ENCODE results near the gene FSTL4. TPM values are rescaled to one million over a fixed set of nuclear protein-coding genes. Genes with fewer than 3 reads are reported as not detected.
"Not testable (repeated sequence)": the region's sequence is repeated elsewhere in the genome, so short reads cannot be mapped to it uniquely, and the experiment has no call there.

The FSTL4 gene
- total RNA-seq, 1 donor from 2014 or later = under 0.01 TPM

DNA sequence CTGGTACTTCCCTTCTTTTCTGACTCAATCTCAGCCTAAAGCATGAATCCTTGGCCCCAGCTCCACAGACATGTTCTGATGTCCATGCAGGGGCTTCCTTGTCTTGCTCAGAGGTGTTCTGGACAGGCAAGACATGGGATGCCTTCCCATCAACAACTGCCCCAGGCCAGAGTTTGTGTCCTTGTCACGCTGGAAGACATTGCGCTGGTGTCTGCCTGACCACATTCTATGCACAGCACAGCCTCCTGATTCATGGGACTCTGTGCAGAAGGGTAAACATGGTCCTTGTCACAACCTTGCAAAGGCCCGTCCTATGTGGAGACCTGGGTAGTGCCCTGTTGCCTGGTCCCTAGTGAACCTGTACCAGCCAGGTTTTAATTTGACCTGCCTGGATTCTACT is 212.2 kb downstream of the FSTL4 start:
- no peak for DNase-seq

DNA sequence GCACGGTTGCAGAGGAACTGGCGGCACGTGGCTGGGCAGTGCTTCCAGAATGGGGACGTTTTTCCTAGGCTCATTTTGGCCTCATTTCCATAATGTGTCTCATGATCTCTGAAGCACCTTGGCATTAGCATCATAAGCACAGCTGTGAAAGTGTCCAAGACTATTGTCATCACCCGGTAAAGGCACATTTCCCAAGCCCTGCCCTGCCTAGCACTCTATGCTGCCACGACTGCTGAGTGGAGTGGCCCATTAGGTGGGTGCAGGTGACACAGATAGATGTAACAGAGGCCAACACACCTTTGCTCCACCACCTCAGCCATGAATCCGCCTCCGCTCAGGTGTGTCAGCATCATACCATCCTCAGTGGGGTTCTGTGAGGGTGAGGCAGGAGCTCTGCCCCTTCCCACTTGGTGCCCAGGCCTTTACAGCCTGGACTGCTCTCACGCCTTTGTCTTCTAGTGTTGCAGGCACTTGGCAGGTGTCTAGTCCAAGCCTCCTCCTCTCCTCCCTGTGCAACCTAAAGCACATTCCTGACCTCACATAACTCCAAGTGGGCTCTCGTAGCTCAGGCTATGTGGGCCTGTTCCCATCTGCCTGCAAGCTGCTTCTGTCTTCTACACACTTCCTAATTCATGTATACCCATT is 213.0 kb downstream of the FSTL4 start:
- DNase-seq = no peak

DNA sequence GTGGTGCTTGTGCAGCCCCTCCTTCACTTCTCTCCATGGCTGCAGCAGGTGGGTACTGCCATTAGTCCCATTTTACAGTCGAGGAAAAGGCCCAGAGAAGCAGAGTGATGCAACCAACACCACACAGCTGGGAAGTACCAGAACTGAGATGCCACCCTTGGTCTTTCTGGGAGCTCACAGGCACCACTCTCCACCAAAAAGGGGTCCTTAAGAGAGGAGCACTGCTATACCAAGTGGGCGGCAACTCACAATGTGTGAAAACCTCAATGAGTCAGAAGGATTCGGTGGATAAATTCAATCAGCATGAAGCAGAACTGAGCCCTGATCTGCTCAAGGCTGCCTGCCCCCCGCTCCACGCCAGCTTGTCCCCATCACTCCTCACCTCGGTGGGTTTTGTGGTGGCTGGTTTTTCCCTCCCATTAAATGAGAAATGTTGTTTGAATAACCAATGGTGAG is 213.7 kb downstream of the FSTL4 start:
- no peak for DNase-seq

DNA sequence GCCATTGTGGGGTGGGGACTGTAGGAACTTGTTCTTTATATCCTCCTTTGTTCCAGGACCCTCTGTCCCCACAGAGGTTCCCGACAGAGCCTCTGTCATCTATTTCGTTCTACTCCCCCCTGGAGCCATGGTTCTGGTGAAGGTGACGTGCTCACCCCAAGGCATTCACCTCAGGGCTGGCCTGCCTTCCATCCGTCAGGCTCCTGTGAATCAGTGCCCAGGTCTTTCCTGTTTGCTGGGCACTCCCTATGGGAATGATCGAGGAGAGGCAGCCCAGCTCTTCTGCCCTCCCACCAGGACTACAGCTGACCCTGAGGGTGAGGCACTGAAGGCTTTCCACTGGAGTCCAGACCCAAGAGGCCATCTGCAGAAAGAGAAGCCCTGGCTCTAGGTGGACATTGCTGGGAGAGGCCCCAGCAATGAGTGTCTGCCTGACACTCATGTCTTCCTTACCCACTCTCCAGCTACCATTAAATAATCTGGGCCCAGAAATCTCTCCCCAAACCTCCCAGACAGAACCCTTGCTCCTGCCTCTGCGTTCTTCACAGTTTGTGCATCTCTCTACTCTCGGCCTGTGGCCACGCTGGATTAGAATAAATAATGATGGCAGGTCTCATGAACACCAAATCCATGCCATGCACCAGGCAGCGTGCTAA is 214.2 kb downstream of the FSTL4 start:
- DNase-seq = no peak

DNA sequence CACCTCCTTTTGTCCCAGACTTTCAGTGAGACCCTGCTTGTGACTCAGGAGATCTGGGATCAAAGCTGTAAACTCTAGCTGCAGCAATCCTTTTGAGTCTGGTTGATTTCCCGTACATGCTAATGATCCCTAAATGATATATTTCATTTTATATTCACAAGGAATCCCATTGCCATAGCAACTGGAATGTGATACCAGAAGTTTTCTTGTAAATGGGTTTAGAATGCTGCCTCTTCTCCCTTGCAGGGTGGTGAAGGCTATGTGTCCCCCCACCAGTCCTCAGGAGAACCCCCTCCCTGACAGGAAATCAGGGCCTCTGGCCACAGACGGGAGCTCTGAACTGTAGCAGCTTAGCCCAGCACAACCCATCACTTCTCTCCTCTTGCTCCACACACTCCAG is 215.0 kb downstream of the FSTL4 start:
- no peak for DNase-seq

DNA sequence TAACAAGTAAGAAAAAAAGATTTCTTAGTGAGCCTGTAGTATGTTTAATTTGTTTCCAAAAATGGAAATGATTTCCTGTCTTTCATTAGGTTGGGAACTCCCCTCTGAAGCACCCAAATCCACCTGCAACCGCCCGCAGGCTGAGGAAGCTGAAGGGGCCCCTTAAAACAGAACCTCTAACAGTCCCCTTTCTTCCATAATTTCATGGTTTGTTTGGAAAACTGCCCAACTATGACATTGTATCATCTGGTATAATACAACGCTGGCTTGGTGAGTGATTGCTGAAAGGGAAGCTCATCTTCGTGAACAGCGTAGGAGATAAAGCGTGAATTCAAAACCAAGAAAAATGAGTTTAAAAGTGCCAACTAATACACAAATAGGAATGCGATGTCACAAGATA is 215.5 kb downstream of the FSTL4 start:
- no peak for DNase-seq

DNA sequence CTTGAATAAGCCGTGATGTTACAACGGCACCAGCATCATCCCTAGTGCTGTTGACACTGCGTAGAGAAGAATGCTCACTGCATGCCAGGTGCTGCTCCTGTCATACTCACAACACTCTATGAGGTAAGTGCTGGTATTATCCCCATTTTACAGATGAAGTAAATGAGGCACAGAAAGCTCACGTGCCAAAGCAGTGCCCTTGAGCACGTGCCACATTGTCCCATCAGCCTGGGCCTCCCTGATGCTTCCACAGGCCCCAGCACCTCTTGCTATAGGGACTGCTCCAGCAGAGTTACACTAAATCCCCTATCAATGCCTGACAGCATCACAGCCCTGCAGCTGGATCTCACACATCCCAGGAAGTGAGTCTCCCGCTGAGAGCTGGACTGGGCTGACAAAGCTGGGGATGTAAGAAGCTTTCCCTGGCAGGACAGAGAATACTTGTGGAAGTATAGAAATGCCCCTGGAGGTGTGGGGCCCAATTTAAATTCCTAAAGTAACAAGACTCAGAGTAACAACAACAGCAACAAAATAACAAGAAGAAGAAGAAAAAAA is 216.1 kb downstream of the FSTL4 start:
- no peak for DNase-seq

DNA sequence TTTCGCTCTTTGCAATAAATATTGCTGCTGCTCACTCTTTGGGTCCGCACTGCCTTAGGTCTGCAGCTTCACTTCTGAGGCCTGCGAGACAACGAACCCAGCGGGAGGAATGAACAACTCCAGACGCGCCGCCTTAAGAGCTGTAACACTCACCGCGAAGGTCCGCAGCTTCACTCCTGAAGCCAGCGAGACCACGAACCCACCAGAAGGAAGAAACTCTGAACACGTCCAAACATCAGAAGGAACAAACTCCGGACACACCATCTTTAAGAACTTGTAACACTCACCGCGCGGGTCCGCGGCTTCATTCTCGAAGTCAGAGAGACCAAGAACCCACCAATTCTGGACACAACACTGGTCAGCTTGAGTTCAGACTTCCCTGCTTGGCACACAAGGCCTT is 217.1 kb downstream of the FSTL4 start:
- DNase-seq = not testable (repeated sequence)

DNA sequence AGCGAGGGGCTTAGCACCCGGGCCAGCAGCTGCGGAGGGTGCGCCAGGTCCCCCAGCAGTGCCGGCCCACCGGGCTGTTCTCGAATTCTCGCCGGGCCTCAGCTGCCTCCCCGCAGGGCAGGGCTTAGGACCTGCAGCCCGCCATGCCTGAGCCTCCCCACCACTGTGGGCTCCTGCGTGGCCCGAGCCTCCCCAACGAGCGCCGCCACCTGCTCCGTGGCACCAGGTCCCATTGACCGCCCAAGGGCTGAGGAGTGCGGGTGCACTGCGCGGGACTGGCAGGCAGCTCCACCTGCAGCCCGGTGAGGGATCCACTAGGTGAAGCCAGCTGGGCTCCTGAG is 217.9 kb downstream of the FSTL4 start:
- DNase-seq = not testable (repeated sequence)

DNA sequence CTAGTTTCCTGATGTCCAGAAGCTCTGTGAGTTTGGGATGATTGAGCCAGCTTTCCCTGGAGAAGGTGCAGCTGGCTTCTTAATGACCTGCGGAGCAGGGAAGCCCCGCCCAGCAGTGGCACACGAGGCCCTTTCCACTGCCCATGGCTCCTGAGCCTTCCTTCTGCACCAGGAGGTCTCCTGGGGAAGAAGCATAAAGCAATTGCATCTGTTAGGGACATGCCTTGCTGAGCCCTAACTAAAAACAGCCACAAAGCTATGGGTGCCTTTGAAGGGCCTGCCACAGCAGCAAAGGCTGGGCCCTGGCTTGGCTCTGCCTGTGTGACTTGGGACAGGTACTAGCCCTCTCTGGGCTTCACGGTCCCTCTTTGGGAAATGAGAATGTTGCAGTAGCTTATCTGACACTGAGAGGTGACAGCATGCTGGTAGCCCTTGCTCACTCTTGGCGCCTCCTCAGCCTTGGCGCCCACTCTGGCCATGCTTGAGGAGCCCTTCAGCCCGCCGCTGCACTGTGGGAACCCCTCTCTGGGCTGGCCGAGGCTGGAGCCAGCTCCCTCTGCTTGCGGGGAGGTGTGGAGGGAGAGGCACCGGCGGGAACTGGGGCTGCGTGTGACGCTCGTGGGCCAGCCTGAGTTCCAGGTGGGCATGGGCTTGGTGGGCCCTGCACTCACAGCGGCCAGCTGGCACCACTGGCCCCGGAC is 218.4 kb downstream of the FSTL4 start:
- DNase-seq = no peak

DNA sequence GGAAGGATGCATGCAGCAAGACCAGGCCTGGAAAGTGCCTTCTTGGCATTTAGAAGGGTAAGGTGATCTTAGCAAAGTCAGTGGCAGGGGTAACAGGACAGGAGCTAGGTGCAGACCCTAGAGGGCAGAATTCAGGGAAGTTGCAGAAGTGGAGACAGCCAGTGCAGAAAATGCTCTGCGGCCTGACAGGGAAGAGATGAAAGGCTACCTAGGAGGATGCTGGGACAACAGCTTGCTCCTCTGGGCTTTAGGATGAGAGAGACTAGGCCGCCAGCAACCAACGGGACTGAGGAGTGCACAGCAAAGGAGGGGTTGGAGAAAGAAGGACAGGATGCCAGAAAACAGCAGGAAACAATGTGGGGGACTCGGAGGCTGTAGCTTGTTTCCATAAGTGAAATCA is 219.9 kb downstream of the FSTL4 start:
- DNase-seq = no peak

DNA sequence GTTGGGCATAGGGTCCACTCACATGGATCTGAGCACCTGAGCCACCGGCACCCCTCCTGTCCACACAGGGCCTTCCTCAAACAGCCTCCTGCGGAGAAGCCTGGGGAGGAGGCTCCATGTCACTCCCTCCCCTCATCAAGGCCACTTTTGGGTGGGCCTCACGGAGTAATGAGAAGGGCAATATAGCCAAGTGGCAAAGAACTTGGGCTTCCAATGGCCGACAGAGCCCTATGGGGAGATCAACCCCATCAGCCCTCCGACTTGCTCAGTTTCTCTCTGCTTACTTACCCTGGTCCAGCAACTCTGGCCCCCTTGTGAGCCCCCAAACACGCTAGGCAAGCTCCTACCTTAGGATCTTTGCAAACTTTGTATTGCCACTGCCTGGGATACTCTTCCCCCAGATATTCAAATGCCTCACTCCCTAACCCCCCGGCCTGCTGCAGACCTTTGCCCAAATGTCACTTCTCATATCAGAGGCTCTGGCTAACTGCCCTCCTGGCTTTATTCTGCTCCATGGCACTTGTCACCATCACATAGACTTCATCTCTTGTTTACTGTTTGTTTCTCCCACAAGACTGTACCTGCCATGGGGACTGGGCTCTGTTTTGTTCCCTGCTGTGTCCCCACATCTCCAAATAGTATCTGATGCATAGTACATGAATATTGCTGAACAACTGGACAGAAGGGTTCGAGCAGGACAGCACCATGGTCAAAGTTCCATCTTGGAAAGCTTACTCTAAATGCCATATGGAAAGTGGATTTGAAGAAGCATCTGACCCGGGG is 220.8 kb downstream of the FSTL4 start:
- DNase-seq = no peak

DNA sequence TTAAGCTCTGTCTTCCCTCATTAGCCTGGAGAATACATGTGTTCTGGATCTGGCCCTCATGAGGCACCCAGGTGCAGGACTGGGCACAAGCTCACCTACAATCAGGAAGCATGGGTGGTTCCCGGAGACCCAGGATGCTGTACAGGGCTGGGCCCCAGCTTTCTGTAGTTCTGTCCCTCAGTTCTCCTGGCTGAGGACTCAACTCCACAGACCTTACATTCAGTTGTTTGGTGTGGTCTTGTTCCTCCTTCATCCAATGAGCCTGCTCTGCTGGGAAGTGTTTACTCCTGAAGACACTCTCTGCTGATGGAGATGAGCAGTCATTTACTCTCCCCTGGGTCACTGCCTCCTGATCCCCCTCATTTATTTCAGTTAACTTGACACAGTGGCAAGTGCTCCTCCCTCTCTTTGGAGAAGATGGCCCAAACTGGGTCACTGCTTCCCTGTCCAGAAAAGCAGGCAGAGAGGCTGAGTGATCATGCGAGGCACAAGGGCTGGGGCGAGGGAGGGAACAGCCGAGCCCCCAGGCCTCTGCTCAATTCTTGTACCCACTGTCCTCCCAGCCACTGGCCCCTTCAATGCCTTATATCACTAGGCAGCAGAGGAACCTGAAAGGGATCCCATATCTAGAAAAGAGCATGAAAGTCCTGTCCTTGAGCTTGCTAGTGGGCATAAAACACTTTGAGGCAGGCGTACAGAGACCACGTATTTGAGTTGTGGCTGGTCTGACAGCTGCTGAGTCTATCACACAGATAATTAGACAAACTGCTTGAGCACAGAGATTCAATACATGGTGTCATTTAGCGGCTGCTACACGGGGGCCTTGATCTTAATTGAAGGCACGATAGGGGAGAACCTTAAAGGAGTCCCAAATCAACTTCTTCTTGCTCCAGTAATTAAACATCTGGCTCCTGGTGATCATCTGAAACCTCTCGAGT is 221.7 kb downstream of the FSTL4 start:
- no peak for DNase-seq

DNA sequence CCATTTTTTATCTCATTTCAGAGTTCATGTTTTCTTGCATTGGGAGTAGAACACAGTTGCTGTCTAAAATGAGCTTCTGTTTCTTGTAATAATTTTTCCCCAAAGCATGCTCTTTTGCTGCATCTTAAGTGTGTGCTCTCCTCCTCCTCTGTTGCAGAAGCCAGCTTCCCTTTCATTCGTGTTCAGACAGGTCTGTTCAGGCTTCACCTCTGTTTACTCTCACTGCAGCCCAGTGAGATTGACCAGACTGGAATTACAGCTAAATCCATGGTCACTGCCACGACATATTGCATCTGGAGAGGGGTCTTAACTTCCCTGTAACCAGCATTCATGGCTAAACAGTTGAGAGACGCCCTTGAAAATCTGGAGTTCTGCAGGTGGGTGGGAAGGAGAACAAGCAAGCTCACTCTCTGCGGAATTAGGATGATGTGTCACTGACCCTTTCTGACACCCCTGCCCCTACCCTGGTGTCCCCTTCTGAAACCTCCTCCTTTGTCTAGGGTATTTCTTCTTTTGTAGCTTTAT is 223.2 kb downstream of the FSTL4 start:
- no peak for DNase-seq

DNA sequence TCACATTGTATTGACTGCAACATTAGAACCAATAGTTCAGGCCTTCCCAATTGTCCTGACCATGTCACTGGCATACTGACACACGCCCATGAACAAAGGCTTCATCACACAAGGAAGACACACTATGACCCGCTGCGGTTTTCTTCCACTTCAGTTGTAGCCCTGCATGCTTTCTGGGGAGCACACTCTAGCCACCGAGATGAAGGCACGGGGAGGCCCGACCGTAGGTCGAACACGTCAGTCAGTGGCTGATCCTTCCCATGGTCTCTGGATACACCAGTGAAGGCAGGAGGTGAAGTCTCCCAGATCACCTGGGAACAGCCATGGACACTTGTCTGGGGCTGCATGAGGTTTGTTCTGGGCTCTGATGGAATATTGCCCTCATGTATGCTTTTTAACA is 224.7 kb downstream of the FSTL4 start:
- DNase-seq = no peak

DNA sequence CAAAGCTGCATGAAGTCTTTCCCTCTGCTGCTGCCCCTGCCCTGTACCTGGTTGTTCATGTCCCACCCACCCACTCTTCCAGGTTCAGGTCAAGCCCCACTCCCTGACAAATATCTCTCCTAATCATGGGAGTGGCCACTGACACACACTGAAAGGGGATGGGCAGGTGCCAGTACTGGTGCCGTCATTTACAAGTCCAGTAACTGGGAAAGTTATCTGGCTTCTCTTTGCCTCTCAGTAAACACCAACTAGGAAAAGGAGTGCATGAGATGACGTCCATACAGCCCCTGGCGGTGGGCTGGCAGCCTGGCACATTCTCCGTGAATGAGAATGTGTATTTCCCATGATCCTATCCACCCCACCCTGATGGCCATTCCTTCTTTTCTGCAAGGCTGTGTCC is 225.2 kb downstream of the FSTL4 start:
- no peak for DNase-seq

DNA sequence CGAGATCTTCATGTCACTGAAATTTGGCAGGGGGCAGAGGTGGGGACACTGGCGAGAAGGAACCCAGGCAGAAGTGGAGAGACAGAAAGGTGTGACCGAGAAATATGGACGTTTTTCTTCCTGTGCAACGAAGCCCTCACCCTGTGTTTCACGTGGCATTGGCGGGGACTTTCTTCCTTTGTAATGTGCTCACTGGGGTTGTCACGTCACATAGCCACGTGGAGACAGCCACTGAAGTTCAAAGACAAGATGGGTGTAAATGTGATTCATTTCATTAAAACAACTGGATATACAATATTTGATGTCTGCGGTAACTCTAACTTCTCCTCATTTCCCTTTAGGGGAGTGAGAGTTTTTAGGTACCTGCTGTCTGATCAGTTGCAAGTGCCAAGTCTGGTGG is 225.7 kb downstream of the FSTL4 start:
- no peak for DNase-seq

DNA sequence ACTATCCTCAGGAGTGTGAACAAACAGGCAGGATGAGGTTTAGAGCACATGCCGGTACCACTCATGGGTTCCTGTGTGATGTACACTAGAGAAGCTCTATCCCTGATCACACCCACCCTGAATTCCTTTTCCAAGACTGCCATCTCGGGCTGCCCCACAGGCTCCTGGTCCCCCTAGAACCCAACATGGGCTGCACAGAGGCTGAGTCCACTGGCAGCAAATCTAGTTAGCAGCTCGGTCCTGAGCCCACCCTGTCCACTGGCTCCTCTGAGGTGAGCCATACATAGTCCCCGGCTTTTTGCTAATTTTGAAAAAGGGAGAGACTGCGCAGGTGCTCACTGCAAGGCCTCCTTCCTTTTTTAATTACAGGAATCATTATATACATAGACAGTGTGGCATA is 227.0 kb downstream of the FSTL4 start:
- no peak for DNase-seq

DNA sequence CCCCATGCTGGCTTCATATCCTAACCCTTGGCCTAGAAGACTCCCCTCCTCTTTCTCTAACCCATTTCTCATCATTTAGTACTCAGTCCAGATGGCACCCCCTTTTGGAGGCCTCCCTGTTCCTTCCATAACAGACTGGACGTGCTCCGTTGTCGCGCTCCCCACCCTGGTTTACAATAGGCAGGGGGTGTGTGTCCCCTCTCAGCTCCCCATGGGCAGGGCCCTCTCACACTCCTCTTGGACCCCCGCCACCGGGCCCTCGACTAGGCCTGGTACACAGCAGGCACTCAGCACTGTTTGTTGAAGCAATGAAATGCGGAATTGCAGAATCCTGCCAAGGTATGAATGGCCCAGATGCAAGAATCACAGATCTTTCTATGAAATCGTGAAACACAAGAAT is 227.4 kb downstream of the FSTL4 start:
- no peak for DNase-seq

DNA sequence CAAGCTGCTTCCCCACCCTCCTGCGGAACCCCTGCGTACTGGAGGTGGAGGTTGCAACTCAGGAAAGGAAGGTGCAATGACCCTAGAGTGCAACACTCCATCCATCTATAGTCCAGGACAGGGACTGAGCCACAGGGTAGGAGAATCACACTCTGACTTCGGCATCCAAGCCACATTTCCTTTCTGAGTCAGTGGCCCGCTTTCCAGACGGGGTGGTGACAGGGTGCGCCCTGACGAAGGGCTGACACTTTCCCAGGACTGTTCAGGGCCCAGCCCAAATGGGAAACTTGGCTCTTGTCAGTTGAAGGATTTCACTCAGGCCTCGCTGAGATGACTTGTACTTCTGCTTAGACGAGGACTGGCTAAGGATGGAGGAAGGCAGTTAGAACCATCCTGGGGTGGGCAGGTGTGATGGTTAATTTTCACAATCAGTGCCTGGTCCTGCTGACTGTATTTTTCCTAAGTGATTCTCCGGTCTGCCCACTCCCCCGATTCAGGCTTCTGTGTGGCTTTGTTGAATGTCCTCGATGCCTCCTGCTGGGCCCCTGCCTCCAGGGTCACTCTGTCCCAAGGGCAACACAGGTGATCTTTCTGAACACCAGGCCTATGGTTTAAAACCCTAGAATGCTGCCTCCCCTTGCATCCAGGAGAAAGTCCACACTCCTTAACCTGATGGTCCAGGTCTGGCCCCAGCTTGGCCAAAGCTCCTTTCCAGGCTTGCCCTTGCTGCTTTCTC is 228.1 kb downstream of the FSTL4 start:
- DNase-seq = no peak

DNA sequence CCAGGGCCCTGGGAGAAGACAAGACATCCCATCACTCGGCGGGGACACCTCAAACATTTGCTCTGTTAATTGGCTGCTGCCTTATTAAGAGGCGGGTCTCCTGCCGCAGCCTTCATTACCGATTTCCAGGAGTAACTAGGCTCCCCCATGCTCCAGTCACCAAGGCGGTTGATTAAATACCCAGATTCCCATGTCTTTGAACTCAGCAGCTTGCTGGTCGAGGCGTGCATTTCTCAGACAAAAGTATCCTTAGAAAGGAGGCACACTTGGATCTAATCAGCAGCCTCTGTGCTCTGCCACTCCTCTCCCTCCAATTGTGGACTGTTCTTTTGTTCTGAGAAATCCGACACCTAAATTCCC is 228.8 kb downstream of the FSTL4 start:
- DNase-seq = no peak

All from dermis blood vessel endothelial cell (primary cell).